ENCODE data around the gene WDFY2. TPM values are rescaled to one million over a fixed set of nuclear protein-coding genes. Genes with fewer than 3 reads are reported as not detected.
"Not testable (repeated sequence)": the region's sequence is repeated elsewhere in the genome, so short reads cannot be mapped to it uniquely, and the experiment has no call there.

WDFY2 gene
- total RNA-seq, 6 experiments from 2014 or later: 11.4 to 15.7 (median 13.4) TPM

DNA sequence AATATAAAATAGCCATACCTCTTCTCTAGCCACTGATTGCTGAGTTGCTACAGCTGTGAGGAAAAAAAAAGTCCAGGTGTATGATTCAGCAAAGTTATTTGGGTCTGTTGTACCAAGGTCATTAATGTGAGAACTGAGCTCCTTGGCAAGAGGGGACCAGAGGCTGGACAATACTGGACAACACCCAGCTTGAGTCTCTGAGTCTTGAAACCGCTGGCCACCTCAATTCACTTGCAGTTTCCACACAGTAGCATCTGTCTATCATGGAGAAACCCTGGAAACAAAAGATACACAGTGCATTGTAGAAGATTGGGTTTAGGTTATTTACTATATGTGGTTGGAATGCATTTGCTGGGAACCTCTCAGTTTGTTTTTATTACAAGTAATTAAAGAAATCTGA is 60.4 kb downstream of the WDFY2 start:
- DNase-seq: peak; percentile 36
- Mint-ChIP-seq H3K4me3 (peak overlapping the region; percentile 79), H3K36me3 (ENCODE audit: low read depth) (peaks cover 15% of the 10 kb centered on the region), H3K27me3 (ENCODE audit: insufficient read depth) (peaks cover 2% of the 10 kb centered on the region; the same call in 1 of the 2 replicates), H3K4me1 (ENCODE audit: low read depth) (peaks cover 73% of the 10 kb centered on the region), H3K9me3 (no peaks in the 10 kb centered on the region), H3K27ac (peak overlapping the region; percentile 100)
- TF ChIP-seq, protein P1, sequence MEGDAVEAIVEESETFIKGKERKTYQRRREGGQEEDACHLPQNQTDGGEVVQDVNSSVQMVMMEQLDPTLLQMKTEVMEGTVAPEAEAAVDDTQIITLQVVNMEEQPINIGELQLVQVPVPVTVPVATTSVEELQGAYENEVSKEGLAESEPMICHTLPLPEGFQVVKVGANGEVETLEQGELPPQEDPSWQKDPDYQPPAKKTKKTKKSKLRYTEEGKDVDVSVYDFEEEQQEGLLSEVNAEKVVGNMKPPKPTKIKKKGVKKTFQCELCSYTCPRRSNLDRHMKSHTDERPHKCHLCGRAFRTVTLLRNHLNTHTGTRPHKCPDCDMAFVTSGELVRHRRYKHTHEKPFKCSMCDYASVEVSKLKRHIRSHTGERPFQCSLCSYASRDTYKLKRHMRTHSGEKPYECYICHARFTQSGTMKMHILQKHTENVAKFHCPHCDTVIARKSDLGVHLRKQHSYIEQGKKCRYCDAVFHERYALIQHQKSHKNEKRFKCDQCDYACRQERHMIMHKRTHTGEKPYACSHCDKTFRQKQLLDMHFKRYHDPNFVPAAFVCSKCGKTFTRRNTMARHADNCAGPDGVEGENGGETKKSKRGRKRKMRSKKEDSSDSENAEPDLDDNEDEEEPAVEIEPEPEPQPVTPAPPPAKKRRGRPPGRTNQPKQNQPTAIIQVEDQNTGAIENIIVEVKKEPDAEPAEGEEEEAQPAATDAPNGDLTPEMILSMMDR (IDR thresholded peaks at IDR 0.05): no peak

DNA sequence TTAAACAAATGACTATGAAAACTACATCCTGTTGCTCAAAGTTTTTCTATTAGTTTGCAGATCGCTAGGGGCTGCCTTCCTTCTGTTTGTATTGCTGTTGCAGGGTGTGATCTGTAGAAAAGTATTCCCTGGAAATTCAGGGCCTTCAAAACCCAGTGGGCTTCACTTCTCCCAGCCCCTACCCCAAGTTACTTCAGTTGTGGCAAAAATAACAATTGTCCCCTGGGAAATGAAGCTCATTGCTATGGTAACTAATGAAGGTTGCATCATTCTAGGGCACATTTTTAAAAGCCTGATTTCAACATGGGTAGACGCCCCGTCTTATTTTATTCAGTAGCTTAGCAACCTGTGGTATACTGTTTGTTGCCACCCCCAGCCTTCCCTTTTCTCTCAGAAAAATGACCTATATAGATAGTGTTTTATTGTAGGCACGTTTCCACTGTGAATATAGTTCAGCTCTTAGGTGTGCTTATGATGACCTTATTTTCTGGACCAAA is 60.9 kb downstream of the WDFY2 start:
- TF ChIP-seq, protein P1 (IDR thresholded peaks at IDR 0.05): no peak; the same call in 1 of the 2 replicates
- Mint-ChIP-seq H3K27me3 (ENCODE audit: insufficient read depth) (peaks cover 2% of the 10 kb centered on the region; the same call in 1 of the 2 replicates), H3K4me1 (ENCODE audit: low read depth) (peaks cover 68% of the 10 kb centered on the region), H3K9me3 (no peaks in the 10 kb centered on the region), H3K27ac (peak overlapping the region; percentile 100), H3K4me3 (peak overlapping the region; percentile 79), H3K36me3 (ENCODE audit: low read depth) (peaks cover 15% of the 10 kb centered on the region)
- DNase-seq: peak; percentile 83

DNA sequence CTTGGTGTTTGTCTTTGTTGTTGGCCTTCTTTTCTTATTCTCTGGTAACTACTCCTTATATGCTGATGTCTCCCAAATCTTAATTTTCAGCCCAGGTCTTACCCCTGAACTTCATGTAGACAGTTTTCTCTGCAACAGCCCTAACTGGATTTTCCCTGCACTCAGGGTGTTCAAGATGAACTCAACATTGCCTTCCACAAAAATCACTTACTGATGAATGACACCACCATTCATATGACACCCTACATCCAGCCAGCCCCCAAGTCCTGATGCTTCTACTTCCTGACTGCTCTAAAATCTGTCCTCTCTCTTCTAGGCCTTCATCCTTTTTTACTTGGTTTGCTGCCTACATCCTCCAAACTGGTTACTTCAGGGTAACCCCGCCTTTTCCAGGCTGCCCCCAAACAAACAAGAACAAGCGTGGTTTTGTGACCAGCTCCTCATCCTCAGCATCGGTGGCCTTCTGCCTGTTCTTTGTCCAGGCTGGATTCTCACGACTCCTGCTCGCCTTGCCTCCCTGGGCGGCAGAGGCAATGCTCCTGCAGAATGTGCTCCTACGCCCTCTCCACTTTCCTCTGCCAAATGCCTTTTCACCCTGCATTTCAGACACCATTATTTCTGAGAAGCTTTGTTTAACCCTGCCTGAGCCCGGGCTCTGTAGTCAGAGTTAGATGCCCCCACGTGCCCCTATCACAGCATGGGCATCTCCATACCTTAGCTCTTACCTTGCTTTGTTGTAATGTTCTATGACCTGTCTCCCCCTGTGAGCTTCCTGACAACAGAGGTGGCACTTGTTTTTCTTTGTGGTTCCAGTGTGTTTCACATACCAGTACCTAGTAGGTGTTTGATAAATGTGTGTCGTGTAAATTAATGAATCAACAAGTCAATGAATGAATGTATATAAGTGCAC is 61.8 kb downstream of the WDFY2 start:
- peak overlapping the region; percentile 100 for H3K27ac Mint-ChIP-seq
- H3K4me1 Mint-ChIP-seq (ENCODE audit: low read depth): peaks cover 62% of the 10 kb centered on the region
- peaks cover 16% of the 10 kb centered on the region for H3K36me3 Mint-ChIP-seq (ENCODE audit: low read depth)
- H3K4me3 Mint-ChIP-seq: peak overlapping the region; percentile 79
- H3K27me3 Mint-ChIP-seq (ENCODE audit: insufficient read depth): peaks cover 2% of the 10 kb centered on the region; the same call in 1 of the 2 replicates
- H3K9me3 Mint-ChIP-seq: no peaks in the 10 kb centered on the region
- no peak for DNase-seq
- TF ChIP-seq, protein P1 (IDR thresholded peaks at IDR 0.05): no peak

DNA sequence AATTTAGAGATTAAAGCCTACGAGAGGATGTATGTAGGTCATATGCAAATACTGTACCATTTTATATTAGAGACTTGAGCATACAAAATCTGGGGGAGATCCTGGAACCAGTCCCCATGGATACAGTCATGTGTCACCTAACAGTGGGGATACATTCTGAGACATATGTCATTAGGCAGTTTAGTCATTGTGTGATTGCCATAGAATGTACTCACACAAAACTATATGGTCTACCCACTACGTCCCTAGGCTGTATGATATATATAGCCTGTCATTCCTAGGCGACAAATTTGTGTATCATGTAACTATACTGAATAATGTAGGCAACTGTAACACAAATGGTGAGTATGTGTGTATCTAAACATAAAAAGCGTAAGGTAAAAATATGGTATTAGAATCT is 62.8 kb downstream of the WDFY2 start:
- Mint-ChIP-seq H3K4me3 (no peak overlapping the region), H3K27me3 (ENCODE audit: insufficient read depth) (peaks cover 2% of the 10 kb centered on the region; the same call in 1 of the 2 replicates), H3K9me3 (no peaks in the 10 kb centered on the region), H3K36me3 (ENCODE audit: low read depth) (peaks cover 26% of the 10 kb centered on the region), H3K4me1 (ENCODE audit: low read depth) (peaks cover 62% of the 10 kb centered on the region), H3K27ac (0 out of 2 replicates have a peak overlapping the region, but pooled peaks have one; percentile 100)
- TF ChIP-seq, protein P1 (IDR thresholded peaks at IDR 0.05): no peak
- no peak for DNase-seq

DNA sequence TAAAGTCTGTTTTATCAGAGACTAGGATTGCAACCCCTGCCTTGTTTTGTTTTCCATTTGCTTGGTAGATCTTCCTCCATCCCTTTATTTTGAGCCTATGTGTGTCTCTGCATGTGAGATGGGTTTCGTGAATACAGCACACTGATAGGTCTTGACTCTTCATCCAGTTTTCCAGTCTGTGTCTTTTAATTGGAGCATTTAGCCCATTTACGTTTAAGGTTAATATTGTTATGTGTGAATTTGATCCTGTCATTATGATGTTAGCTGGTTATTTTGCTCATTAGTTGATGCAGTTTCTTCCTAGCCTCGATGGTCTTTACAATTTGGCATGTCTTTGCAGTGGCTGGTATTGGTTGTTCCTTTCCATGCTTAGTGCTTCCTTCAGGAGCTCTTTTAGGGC is 67.9 kb downstream of the WDFY2 start:
- H3K27me3 Mint-ChIP-seq (ENCODE audit: insufficient read depth); H3K27ac Mint-ChIP-seq; DNase-seq; H3K4me3 Mint-ChIP-seq: not testable (repeated sequence)
- peaks cover 28% of the 10 kb centered on the region for H3K9me3 Mint-ChIP-seq
- H3K4me1 Mint-ChIP-seq (ENCODE audit: low read depth): peaks cover 34% of the 10 kb centered on the region
- H3K36me3 Mint-ChIP-seq (ENCODE audit: low read depth): peaks cover 56% of the 10 kb centered on the region
